ENCODE measurements around the gene SMYD3. TPM values are rescaled to one million over a fixed set of nuclear protein-coding genes. Genes with fewer than 3 reads are reported as not detected.

The SMYD3 gene
- total RNA-seq, 3 donors from 2014 or later (not counting 1 experiment from before 2014, with no cell fraction given): 43.6 to 48.0 (median 46.1) TPM

DNA sequence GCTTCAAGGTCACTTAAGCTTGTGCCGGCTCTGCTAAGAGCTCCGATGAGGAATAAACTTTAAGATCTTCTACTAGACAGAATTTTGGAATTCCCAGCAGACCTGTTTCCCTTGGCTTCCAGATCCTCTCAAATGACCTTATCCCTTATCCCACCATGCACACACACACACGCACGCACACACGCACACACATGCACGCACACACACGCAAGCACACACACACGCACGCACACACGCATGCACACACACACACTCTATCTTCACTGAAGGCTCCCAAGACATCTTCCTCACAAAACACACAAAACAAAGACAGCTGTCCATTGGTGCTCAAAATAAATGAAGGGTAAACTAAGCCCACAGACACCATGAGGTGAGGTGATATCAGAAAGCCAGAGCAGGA, 692.4 kb downstream of the SMYD3 start:
- no peak overlapping the region for H3K4me3 Mint-ChIP-seq
- no peak for ATAC-seq
- intact Hi-C loops (cut with micrococcal nuclease): no loop called here

DNA sequence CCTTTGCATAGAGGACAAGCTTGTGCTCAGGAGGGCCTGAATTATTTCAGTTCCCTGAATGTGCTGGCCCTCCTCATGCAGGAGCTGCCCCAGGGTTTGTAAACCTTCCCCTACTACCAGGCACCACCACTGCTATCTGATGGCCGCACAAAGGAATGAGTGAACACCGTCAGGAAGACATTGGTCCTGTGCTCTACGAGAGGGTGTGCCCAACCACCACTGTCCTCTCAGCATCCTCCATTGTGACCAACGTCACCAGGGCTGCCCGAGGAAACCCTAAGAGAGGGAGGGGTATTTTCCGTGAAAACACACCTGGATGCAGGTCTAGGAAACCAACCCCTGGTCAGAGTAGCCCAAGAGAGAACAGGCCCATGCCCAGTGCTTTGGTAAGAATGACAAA, 694.8 kb downstream of the SMYD3 start:
- H3K4me1 Mint-ChIP-seq: peaks cover 38 to 41% of the 10 kb centered on the region in 2 donors
- H3K9me3 Mint-ChIP-seq: no peaks in the 10 kb centered on the region
- Histone ChIP-seq H3K9me3 (ENCODE audit: control insufficient read depth, insufficient read depth, low read length) (no peaks in the 10 kb centered on the region), H3K27me3 (ENCODE audit: control insufficient read depth, insufficient read depth, low read length) (no peaks in the 10 kb centered on the region), H3K4me1 (ENCODE audit: control insufficient read depth, insufficient read depth, low read length) (peaks cover 25% of the 10 kb centered on the region), H3K4me3 (ENCODE audit: low read length) (no peak overlapping the region), H3K36me3 (ENCODE audit: control insufficient read depth, insufficient read depth, low read length) (no peaks in the 10 kb centered on the region), H3K27ac (ENCODE audit: low read length) (no peak overlapping the region)
- no peaks in the 10 kb centered on the region for H3K27me3 Mint-ChIP-seq (ENCODE audit: low read depth in 2 of 2)
- intact Hi-C loops (cut with micrococcal nuclease): no loop called here
- TF ChIP-seq, protein P1, sequence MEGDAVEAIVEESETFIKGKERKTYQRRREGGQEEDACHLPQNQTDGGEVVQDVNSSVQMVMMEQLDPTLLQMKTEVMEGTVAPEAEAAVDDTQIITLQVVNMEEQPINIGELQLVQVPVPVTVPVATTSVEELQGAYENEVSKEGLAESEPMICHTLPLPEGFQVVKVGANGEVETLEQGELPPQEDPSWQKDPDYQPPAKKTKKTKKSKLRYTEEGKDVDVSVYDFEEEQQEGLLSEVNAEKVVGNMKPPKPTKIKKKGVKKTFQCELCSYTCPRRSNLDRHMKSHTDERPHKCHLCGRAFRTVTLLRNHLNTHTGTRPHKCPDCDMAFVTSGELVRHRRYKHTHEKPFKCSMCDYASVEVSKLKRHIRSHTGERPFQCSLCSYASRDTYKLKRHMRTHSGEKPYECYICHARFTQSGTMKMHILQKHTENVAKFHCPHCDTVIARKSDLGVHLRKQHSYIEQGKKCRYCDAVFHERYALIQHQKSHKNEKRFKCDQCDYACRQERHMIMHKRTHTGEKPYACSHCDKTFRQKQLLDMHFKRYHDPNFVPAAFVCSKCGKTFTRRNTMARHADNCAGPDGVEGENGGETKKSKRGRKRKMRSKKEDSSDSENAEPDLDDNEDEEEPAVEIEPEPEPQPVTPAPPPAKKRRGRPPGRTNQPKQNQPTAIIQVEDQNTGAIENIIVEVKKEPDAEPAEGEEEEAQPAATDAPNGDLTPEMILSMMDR (IDR thresholded peaks at IDR 0.05): no peak
- H3K36me3 Mint-ChIP-seq: no peaks in the 10 kb centered on the region
- H3K4me3 Mint-ChIP-seq: no peak overlapping the region
- ATAC-seq (no peak), DNase-seq (no peak)
- WGBS (ENCODE audit: insufficient coverage): 100% methylated on average over 3 of the region's 6 CpGs
- H3K27ac Mint-ChIP-seq: no peak overlapping the region

More for the DNA sequence above, 692.4 kb downstream of the SMYD3 start:
- TF ChIP-seq, protein P1 (IDR thresholded peaks at IDR 0.05): no peak
- no peak overlapping the region for H3K27ac ChIP-seq (ENCODE audit: low read length)
- Mint-ChIP-seq H3K4me1 (peaks cover 19 to 23% of the 10 kb centered on the region in 2 donors), H3K27ac (no peak overlapping the region), H3K36me3 (no peaks in the 10 kb centered on the region), H3K9me3 (no peaks in the 10 kb centered on the region), H3K27me3 (ENCODE audit: low read depth in 2 of 2) (no peaks in the 10 kb centered on the region)
- H3K4me3 ChIP-seq (ENCODE audit: low read length): no peak overlapping the region
- DNase-seq: no peak
- H3K4me1 ChIP-seq (ENCODE audit: control insufficient read depth, insufficient read depth, low read length): peaks cover 6% of the 10 kb centered on the region
- no peaks in the 10 kb centered on the region for H3K27me3 ChIP-seq (ENCODE audit: control insufficient read depth, insufficient read depth, low read length)
- 98% methylated on average over 10 of the region's 10 CpGs for WGBS (ENCODE audit: insufficient coverage)
- no peaks in the 10 kb centered on the region for H3K9me3 ChIP-seq (ENCODE audit: control insufficient read depth, insufficient read depth, low read length)
- H3K36me3 ChIP-seq (ENCODE audit: control insufficient read depth, insufficient read depth, low read length): no peaks in the 10 kb centered on the region

DNA sequence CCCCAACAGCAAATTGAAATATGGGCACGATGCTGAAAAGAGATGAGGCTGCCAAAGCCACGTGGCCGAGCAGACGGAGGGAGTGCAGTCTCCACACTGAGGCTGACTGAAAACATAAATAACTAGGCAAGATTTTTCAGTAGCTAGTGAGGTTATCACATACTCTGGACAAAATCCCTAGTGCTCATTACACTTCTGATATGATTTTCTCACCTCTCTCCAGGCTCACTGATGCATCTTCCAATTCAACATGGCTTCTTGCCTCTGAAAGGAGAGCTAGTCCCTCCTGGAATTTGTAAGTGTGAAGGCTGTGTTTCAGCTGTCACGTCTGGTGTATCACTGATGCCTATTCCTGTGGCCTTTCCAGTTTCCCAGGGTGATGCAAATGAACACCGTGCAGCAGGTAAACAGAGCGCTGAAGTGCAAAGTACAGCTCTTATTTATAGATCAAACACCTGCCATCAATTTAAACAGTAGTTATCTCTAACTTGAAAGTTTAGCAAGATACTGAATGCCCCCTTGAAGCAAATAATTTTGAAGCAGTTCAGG, 696.2 kb downstream of the SMYD3 start:
- peaks cover 45 to 46% of the 10 kb centered on the region in 2 donors for H3K4me1 Mint-ChIP-seq
- intact Hi-C loops (cut with micrococcal nuclease): no loop called here
- H3K9me3 ChIP-seq (ENCODE audit: control insufficient read depth, insufficient read depth, low read length): no peaks in the 10 kb centered on the region
- no peak overlapping the region for H3K27ac ChIP-seq (ENCODE audit: low read length)
- H3K4me3 ChIP-seq (ENCODE audit: low read length): no peak overlapping the region
- H3K36me3 ChIP-seq (ENCODE audit: control insufficient read depth, insufficient read depth, low read length): no peaks in the 10 kb centered on the region
- TF ChIP-seq, protein P1 (IDR thresholded peaks at IDR 0.05): no peak
- H3K4me3 Mint-ChIP-seq: no peak overlapping the region
- 75% methylated on average over 7 of the region's 7 CpGs for WGBS (ENCODE audit: insufficient coverage)
- no peaks in the 10 kb centered on the region for H3K36me3 Mint-ChIP-seq
- no peaks in the 10 kb centered on the region for H3K9me3 Mint-ChIP-seq
- no peaks in the 10 kb centered on the region for H3K27me3 Mint-ChIP-seq (ENCODE audit: low read depth in 2 of 2)
- no peak overlapping the region for H3K27ac Mint-ChIP-seq
- DNase-seq (no peak), ATAC-seq (no peak)
- H3K27me3 ChIP-seq (ENCODE audit: control insufficient read depth, insufficient read depth, low read length): no peaks in the 10 kb centered on the region
- H3K4me1 ChIP-seq (ENCODE audit: control insufficient read depth, insufficient read depth, low read length): peaks cover 30% of the 10 kb centered on the region

DNA sequence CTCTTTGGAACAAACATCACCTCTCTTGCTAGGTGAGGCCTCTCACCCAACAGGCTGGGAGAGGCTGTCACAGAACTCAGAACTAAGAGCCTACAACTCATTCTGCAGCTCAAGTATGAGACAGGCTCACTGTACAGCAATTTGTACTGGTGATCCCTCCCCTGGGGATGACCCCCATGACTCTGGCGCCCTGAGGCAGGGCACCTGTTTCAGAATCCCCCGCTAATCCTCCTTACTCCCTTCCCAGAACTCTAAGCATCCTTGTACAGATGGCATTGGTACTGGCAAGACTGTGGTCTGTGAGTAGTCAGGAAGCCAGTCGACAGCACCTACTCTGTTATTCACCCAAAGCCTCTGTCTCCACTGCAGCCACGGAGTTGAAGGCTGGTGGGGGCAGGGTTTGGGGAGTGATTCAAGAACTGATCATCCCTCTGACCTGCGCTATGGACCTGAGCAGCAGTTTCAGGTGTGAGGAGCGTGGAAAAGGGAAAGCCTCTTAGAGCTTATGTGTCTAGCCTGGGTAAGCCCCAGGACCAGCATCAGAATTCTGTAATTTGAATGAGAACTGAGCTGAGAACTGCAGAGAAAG, 696.8 kb downstream of the SMYD3 start:
- intact Hi-C loops (cut with micrococcal nuclease): no loop called here
- TF ChIP-seq, protein P1 (IDR thresholded peaks at IDR 0.05): no peak
- peaks cover 30% of the 10 kb centered on the region for H3K4me1 ChIP-seq (ENCODE audit: control insufficient read depth, insufficient read depth, low read length)
- no peaks in the 10 kb centered on the region for H3K27me3 Mint-ChIP-seq (ENCODE audit: low read depth in 2 of 2)
- H3K9me3 Mint-ChIP-seq: no peaks in the 10 kb centered on the region
- H3K9me3 ChIP-seq (ENCODE audit: control insufficient read depth, insufficient read depth, low read length): no peaks in the 10 kb centered on the region
- peak overlapping the region in 1 of 2 donors; percentile 88 for H3K27ac Mint-ChIP-seq
- no peak overlapping the region for H3K4me3 Mint-ChIP-seq
- peaks cover 43 to 45% of the 10 kb centered on the region in 2 donors for H3K4me1 Mint-ChIP-seq
- 78% methylated on average over 6 of the region's 6 CpGs for WGBS (ENCODE audit: insufficient coverage)
- ATAC-seq (peak in 2 of 3 donors; percentile 12 to 55), DNase-seq (no peak)
- no peaks in the 10 kb centered on the region for H3K36me3 Mint-ChIP-seq
- H3K27me3 ChIP-seq (ENCODE audit: control insufficient read depth, insufficient read depth, low read length): no peaks in the 10 kb centered on the region
- H3K27ac ChIP-seq (ENCODE audit: low read length): no peak overlapping the region
- H3K36me3 ChIP-seq (ENCODE audit: control insufficient read depth, insufficient read depth, low read length): no peaks in the 10 kb centered on the region
- H3K4me3 ChIP-seq (ENCODE audit: low read length): no peak overlapping the region

Measured in natural killer cell (primary cell).